Fibroblast of pulmonary artery (primary cell): ENCODE measurements around the gene STAT3.
"Not testable (repeated sequence)": the region's sequence is repeated elsewhere in the genome, so short reads cannot be mapped to it uniquely, and the experiment has no call there.

Experiments used
- DNase-seq: peaks from one replicate; pipeline ENCODE4 v3.0.0-alpha.2; 2010; ENCODE audit warnings: low read depth
- H3K4me3 ChIP-seq: replicated peaks from 2 replicates; pipeline ENCODE4 v1.5.1; 2011; ENCODE audit warnings: low read depth, mild to moderate bottlenecking, control low read depth, low read length, moderate library complexity
- CTCF ChIP-seq: IDR thresholded peaks from 2 replicates; pipeline ENCODE4 v1.5.1; 2011; ENCODE audit warnings: mild to moderate bottlenecking, control low read depth, low read length, inconsistent platforms; ENCODE audit errors: missing control alignments

Gene STAT3

GRCh38 chr17:42301022-42301421 lies 87.2 kb downstream of the STAT3 start:
- no peak overlapping the region for H3K4me3 ChIP-seq
- DNase-seq = no peak
- TF ChIP-seq CTCF = no peak

GRCh38 chr17:42299913-42300312 lies 88.3 kb downstream of the STAT3 start:
- not testable (repeated sequence) for H3K4me3 ChIP-seq, DNase-seq

- not testable (repeated sequence) for DNase-seq, H3K4me3 ChIP-seq
These were observed 88.9 kb downstream of the STAT3 start for GRCh38 chr17:42299361-42299760.

GRCh38 chr17:42297775-42298174 lies 90.5 kb downstream of the STAT3 start:
- DNase-seq, H3K4me3 ChIP-seq: not testable (repeated sequence)

- DNase-seq = no peak
- no peak for TF ChIP-seq CTCF
- no peak overlapping the region for H3K4me3 ChIP-seq
These were observed 92.2 kb downstream of the STAT3 start for GRCh38 chr17:42296012-42296411.

- no peak for DNase-seq
- TF ChIP-seq CTCF = no peak
- no peak overlapping the region for H3K4me3 ChIP-seq
These were observed 93.5 kb downstream of the STAT3 start for GRCh38 chr17:42294469-42295398.

- TF ChIP-seq CTCF = no peak
- no peak for DNase-seq
- no peak overlapping the region for H3K4me3 ChIP-seq
These were observed 97.1 kb downstream of the STAT3 start for GRCh38 chr17:42291129-42291528.

- no peak for TF ChIP-seq CTCF
- no peak overlapping the region for H3K4me3 ChIP-seq
- no peak for DNase-seq
These were observed 97.7 kb downstream of the STAT3 start for GRCh38 chr17:42290577-42290976.
